Kidney (tissue), 14 donors: ENCODE data around the gene KSR1. TPM values are rescaled to one million over a fixed set of nuclear protein-coding genes. Genes with fewer than 3 reads are reported as not detected.

Experiments
- DNase-seq, 5 donors: peaks; one replicate each; pipeline ENCODE4 v3.0.0-alpha.2; 2013 to 2020
- FAIRE-seq: peaks from 2 replicates; lab custom pipeline; 2012; peaks lifted over from hg19 to GRCh38; lab: Jason Lieb, UNC
- H3K27ac ChIP-seq, 2 donors: one replicate each; pipeline ENCODE4 v1.7.0; 2013; ENCODE audit warnings: low read depth in 2 of 2, low read length in 2 of 2, inconsistent platforms in 1 of 2
- H3K27me3 ChIP-seq: one replicate; pipeline ENCODE4 v1.7.1; 2013; ENCODE audit warnings: low read length, inconsistent platforms; ENCODE audit not compliant: control insufficient read depth, insufficient read depth
- H3K36me3 ChIP-seq, 3 donors: one replicate each; pipeline versions ENCODE4 v1.7.0 to v1.7.1; 2013; ENCODE audit warnings: low read length in 3 of 3, control low read depth in 1 of 3, inconsistent platforms in 1 of 3; ENCODE audit not compliant: insufficient read depth in 3 of 3, control insufficient read depth in 2 of 3
- H3K4me1 ChIP-seq, 3 donors: one replicate each; pipeline versions ENCODE4 v1.7.0 to v1.7.1; 2013; ENCODE audit warnings: low read length in 3 of 3, inconsistent platforms in 1 of 3, low read depth in 1 of 3; ENCODE audit not compliant: control insufficient read depth in 2 of 3, insufficient read depth in 2 of 3
- H3K4me3 ChIP-seq, 3 donors: one replicate each; pipeline versions ENCODE4 v1.7.0 to v1.8.1; 2013; ENCODE audit warnings: low read length in 3 of 3, control low read depth in 1 of 3, inconsistent platforms in 1 of 3
- H3K9ac ChIP-seq, 3 donors: one replicate each; pipeline versions ENCODE4 v1.7.0 to v1.7.1; 2013; ENCODE audit warnings: low read length in 3 of 3, control low read depth in 1 of 3, inconsistent platforms in 1 of 3
- H3K9me3 ChIP-seq, 3 donors: one replicate each; pipeline versions ENCODE4 v1.7.0 to v1.7.1; 2013; ENCODE audit warnings: low read length in 3 of 3, control low read depth in 1 of 3, inconsistent platforms in 1 of 3; ENCODE audit not compliant: control insufficient read depth in 2 of 3, insufficient read depth in 1 of 3
- CTCF ChIP-seq: IDR thresholded peaks from 3 replicates; pipeline ENCODE4 v1.5.1; 2012; ENCODE audit warnings: mild to moderate bottlenecking, moderate library complexity, borderline replicate concordance; ENCODE audit not compliant: insufficient read depth; ENCODE audit errors: extremely low read depth
- intact Hi-C: fragments of 100-400 bp; cut with DNase I; formaldehyde crosslinking; loops from one replicate; pipeline ENCODE4 v1.11.1; 2022
- polyA plus RNA-seq: library from polyadenylated mRNA; stranded (reverse); fragments of 350-450 nt; fragmentation: Illumina TruSeq; extraction: RNeasy Lipid Tissue Mini Kit (QIAGEN cat#74804); gene quantifications from one replicate; pipeline ENCODE4 v1.2.3, GENCODE V29; 2014; ENCODE audit warnings: low read depth, low replicate concordance; ENCODE audit not compliant: insufficient read depth
- total RNA-seq: library from RNA; stranded (reverse); fragmentation: NEBNext Ultra II Directional; extraction: Animal tissue kit (Norgen Biotek cat#: 25700); gene quantifications from one replicate; pipeline ENCODE4 v1.2.1, GENCODE V29; 2021
- donor health status: control.
- donor health status: control.
- donor health status: control.
- donor health status: control.
- donor health status: control.
- donor health status: DM: yes; HTN: yes; CAD: no.
- donor health status: Normal renal cell carcinoma (clear cell type).

KSR1 gene
- total and polyA plus RNA-seq, 2 donors from 2014 or later: 11.7 to 97.3 TPM

GRCh38 chr17:27429666-27430382, 26.4 kb upstream of the KSR1 start:
- Histone ChIP-seq H3K36me3 (no peaks in the 10 kb centered on the region), H3K27me3 (no peaks in the 10 kb centered on the region), H3K4me3 (no peak overlapping the region), H3K27ac (no peak overlapping the region), H3K9me3 (no peaks in the 10 kb centered on the region), H3K9ac (no peak overlapping the region), H3K4me1 (no peaks in the 10 kb centered on the region)
- intact Hi-C loops: no loop called here
- FAIRE-seq (no peak), DNase-seq (no peak)
- TF ChIP-seq CTCF: no peak

DNA sequence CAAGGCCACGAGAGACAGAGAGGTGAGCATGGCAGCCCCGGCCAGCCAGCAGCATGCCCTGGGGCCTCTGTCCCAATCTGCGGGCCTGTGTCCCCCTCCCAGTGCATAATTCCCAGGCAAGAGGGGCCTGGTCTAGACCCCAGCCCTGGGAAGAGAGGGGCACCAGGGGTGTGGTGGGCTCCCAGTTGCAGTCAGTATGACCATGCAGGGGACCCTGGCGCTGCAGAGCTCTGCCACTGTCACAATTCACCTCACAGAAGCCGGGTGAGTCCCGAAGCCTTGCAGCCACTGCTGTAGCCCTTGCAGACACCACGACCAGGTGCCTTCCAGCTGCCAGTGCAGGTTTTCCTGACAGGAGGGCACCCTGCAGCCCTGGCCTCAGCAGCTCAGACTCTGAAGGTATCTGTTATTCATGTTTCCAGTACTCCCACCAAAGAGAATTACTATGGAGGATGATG, 25.8 kb upstream of the KSR1 start:
- no peak for DNase-seq
- Histone ChIP-seq H3K4me1 (no peaks in the 10 kb centered on the region), H3K9me3 (no peaks in the 10 kb centered on the region), H3K4me3 (no peak overlapping the region), H3K27ac (no peak overlapping the region), H3K36me3 (no peaks in the 10 kb centered on the region), H3K9ac (no peak overlapping the region), H3K27me3 (no peaks in the 10 kb centered on the region)
- intact Hi-C loops: no loop called here
- FAIRE-seq: no peak
- TF ChIP-seq CTCF: no peak

DNA sequence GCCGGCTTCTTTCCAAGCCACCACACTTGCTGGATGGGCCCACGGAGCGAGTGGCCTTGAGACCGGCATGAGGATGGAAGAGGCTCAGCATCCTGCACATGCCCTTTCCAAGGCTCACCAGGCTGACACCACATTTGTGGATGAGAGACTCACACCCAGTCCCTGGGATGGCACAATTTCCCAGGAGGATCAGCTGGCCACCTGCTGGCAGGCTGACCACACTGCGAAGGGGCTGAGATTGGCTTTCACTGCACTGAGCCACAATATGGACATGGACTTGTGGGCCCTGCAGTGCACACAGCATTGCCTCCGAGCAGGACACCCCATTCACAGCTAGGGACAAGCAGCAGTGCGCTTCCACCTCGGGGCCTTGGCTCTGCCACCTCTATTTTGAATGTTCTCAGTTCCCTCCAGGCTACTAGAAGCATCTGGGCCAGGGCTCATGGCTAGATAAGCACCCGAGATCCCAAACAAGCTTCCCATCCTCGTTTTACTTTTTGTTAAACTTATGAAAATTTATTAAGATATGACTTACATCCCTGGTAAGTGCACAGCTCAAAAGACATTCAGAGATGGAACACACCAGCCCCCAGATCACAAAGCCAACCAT, 25.3 kb upstream of the KSR1 start:
- Histone ChIP-seq H3K9me3 (no peaks in the 10 kb centered on the region), H3K27ac (no peak overlapping the region), H3K4me3 (no peak overlapping the region), H3K36me3 (no peaks in the 10 kb centered on the region), H3K9ac (no peak overlapping the region), H3K4me1 (no peaks in the 10 kb centered on the region), H3K27me3 (no peaks in the 10 kb centered on the region)
- DNase-seq (peak in 3 of 5 donors; percentile 20 to 39 (median 39)), FAIRE-seq (no peak)
- TF ChIP-seq CTCF: peak; percentile 60
- intact Hi-C loops: no loop called here
